ENCODE data around the gene WNT3A.

DNA sequence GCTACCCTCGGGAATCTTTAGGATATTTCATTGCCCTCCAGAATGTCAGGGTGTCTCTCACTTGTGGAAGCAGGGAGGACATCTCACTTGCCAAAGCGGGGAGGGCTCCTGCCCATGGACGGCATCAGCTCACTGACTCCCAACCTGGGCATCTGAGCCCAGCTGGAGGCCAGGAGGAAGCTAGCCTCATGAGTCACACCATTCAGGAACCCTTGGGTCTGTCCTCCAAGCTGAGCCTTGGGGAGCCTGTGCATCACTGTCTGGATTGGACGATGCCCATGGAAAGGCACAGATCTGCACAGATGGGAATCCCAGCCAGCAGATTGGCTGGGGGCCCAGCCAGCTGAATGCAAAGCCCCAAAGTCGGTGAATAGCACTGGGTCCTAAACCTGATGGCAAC lies 25.2 kb downstream of the WNT3A start:
- TF ChIP-seq, protein P1, sequence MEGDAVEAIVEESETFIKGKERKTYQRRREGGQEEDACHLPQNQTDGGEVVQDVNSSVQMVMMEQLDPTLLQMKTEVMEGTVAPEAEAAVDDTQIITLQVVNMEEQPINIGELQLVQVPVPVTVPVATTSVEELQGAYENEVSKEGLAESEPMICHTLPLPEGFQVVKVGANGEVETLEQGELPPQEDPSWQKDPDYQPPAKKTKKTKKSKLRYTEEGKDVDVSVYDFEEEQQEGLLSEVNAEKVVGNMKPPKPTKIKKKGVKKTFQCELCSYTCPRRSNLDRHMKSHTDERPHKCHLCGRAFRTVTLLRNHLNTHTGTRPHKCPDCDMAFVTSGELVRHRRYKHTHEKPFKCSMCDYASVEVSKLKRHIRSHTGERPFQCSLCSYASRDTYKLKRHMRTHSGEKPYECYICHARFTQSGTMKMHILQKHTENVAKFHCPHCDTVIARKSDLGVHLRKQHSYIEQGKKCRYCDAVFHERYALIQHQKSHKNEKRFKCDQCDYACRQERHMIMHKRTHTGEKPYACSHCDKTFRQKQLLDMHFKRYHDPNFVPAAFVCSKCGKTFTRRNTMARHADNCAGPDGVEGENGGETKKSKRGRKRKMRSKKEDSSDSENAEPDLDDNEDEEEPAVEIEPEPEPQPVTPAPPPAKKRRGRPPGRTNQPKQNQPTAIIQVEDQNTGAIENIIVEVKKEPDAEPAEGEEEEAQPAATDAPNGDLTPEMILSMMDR (conservative IDR thresholded peaks at IDR 0.05 in 1 of 2, IDR thresholded peaks at IDR 0.05 in 1 of 2; ENCODE audit: extremely low read depth in 1 of 2, insufficient read depth in 1 of 2, low read depth in 1 of 2, low read length in 2 of 2): no peak
- TF ChIP-seq EZH2 (IDR thresholded peaks at IDR 0.05; ENCODE audit: borderline replicate concordance, low read length): no peak
